NCI-H146 treated with DMSO at 0.1 percent for 48 hours (cell line): ENCODE results near the gene PTPN5.
"Not testable (repeated sequence)": the region's sequence is repeated elsewhere in the genome, so short reads cannot be mapped to it uniquely, and the experiment has no call there.

Experiments
- DNase-seq: peaks from one replicate; lab custom pipeline; 2025; ENCODE audit not compliant: unreplicated experiment; lab: John Stamatoyannopoulos, UW

The PTPN5 gene

GRCh38 chr11:18692941-18693760 is 98.4 kb downstream of the PTPN5 start:
- no peak for DNase-seq

- DNase-seq = not testable (repeated sequence)
Measured at GRCh38 chr11:18691467-18692140, 100.0 kb downstream of the PTPN5 start.

- DNase-seq = no peak
Measured at GRCh38 chr11:18684267-18684666, 107.3 kb downstream of the PTPN5 start.

- DNase-seq = no peak
Measured at GRCh38 chr11:18682466-18682865, 109.1 kb downstream of the PTPN5 start.

GRCh38 chr11:18681949-18682348 is 109.6 kb downstream of the PTPN5 start:
- DNase-seq = not testable (repeated sequence)
